Activated CD4-positive, alpha-beta T cell treated with anti-CD3 and anti-CD28 coated beads for 4 hours (primary cell): ENCODE measurements around the gene DFFA.
A peak's percentile ranks its signal among the peaks of the same experiment; 100 is the strongest.
"Not testable (repeated sequence)": the region's sequence is repeated elsewhere in the genome, so short reads cannot be mapped to it uniquely, and the experiment has no call there.

Experiments used
- DNase-seq, 2 donors: peaks; one replicate each; pipeline ENCODE4 v3.0.0-alpha.2; 2020

The DFFA gene

DNA sequence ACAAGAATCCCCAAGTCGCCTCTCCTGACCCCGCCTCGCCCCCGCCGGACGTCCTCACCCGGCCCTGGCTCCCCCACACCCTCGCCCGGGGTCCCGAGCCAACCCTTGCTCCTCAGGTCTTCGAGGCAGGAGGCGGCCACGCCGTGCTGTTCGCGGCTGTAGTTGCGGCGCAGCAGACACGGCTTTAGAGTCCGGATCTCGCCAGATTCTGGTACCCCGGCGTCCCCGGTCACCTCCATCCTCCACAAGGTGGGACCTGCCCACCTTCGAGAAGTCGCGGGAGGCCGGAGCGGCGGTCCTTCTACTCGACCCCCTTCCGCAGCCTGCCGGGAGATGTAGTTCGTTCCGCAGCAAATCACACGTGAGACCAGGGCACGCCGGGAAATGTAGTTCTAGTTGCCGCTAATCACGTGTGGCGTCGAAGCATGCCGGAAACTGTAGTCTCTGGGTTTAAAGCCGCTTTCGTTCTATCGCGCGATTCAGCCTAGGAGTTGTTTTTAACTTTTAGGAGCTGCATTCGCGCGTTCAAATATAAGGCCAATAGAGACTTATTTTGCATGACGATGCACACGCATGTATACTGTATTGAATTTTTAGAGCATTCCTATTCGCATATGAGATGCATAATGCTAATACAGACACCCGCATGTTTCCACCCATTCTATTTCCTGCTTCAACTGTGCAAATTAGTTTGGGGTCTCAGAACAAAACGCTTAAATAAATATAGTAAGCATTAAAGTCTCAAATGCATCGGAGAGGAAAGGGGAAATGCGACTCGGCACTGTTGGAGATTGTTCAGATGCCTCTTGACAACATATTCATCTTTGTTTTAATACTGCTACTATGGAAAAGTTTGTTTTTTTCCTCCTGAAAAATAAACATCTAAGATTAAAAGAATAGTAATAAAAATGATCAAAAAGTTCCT is at the start of gene DFFA:
DFFA (minus strand) TSS at position 310 of the 925 bp plus-strand sequence; CDS start at position 239, 71 bp downstream.
- peak; percentile 88 to 89 for DNase-seq

- no peak for DNase-seq
Observed at GRCh38 chr1:10521537-10522157, 49.3 kb upstream of the DFFA start.

DNA sequence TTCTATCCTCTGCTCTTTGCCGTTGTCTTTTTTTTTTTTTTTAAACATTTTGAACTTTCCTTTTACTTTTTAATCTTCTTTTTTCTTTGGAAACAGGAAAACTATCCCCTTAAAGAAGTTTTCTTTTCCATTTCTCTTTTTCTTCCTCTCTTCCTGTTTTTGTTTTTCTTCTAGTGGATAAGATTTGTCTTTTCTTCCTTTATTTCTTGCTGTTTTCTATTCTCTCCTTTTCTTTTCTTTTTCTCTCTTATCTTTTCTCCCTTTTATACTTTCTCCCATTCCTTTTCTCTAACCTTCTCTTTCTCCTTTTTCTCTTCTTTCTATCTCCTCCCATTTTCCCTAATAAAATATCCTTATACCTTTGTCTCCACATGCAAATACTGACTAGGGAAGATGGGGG is 48.6 kb upstream of the DFFA start:
- no peak for DNase-seq

GRCh38 chr1:10520497-10520896 is 48.2 kb upstream of the DFFA start:
- no peak for DNase-seq

DNA sequence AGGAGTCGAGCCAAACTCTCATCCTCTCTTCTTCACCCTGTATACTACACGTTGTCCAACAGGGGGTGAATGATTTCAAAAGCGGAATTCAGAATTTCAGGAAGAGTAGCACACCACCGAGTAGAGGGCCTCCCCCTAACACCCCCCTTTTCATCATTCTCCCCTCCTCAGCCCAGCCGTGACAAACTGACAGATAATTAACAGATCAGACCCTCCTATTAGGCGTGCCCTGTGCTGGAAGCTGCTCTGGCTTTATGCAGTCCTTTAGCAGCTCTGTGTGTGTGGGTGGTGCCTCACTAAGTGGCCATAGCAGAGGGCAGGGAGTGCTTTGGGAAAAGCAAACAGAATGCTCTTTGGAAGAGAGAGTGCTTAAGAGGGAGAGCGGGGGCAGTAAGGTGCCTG is 46.7 kb upstream of the DFFA start:
- DNase-seq, result no peak

- DNase-seq, result no peak
Observed at GRCh38 chr1:10517677-10517982, 45.3 kb upstream of the DFFA start.

DNA sequence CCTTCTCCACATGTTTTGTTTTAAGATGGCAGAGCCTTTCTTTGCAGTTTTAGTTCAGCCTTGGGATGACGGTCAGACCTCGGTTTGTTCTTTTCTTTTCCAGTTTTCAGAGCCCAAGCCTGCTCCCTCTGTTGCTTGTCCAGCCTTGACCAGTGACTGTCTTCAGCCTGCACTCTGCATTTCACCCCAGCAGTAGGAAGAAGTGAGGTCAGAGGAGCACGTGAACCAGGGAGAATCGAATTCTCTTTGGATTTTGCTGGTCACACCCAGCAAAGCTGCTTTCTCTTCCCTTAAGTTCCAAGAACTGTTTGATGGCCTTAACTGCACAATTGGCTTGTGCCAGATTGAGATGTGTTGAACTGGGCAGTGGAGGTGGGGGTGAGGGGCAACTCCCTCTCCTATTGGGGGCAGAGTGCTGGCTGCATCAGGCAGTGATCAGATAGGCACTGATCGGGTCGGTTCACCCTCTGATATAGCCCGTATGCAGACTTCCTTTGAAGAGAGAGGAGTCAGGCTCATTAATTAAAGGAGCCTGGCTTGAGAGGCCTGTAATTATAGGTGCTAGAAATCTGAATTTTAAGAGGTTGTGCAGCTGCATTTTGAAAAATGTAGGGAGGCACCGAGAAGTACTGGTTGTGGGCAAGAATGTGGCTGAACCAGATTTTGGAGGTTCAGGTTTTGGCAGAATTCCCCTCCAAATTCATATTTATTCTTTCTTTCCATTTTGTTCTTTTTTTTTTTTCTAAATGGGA is 44.8 kb upstream of the DFFA start:
- DNase-seq, result no peak

DNA sequence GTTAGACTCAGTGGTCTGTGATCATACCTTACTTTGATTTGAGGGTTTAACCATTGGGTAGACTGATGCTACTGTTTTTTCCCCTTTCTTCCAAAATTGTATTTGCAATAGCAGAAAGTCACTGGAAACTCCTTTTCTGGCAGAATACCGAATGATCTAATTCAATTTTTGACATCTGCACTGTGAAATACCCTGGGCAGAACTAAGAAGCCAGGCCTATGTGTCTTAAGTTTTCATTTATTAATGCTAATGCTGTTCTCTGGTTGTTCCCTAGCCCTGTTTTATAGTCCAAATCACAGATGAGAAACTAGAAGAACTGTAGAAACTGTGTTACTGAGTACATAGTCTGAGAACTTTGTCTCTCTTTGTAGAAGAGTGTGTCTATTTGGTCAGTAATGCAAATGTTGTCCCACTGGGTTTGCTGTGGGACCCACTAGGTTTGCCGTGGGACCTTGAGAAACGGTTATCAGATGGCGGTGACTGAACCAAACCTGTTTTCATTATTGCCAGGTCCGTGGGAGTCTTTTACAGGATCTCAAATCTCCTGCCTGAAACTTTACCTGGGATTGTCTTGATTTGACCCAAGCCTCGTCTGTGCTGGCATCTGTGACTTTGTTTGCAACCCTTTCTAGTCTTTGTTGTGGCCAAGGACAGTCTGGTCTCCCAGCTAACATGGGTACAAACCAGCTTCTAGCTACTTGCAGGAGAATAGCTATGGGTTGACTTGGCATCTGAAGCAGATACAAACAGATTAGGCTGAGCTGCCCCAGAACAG is 43.8 kb upstream of the DFFA start:
- DNase-seq, result no peak

- no peak for DNase-seq
Observed at GRCh38 chr1:10515301-10515975, 43.1 kb upstream of the DFFA start.

- DNase-seq, result peak in 1 of 2 donors; percentile 11
Observed at GRCh38 chr1:10514490-10515235, 42.3 kb upstream of the DFFA start.

- no peak for DNase-seq
Observed at GRCh38 chr1:10513199-10513598, 40.9 kb upstream of the DFFA start.

DNA sequence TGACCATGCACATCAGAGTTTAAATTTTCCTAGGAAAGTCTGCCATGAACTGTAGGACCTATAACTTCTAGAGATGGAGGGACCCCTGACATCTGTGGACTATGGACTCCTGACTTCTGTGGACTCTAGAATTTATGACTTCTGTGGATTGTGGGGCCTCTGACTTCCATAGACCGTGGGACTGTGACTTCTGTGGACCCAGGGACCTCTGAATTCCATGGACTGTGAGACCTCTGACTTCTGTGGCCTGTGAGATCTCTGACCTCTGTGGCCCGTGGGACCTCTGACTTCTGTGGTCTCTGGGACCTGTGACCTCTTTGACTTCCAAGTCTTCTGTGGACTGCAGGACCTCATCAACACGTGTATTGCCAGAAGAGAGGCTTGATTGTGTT is 39.2 kb upstream of the DFFA start:
- DNase-seq, result peak in 1 of 2 donors; percentile 5

DNA sequence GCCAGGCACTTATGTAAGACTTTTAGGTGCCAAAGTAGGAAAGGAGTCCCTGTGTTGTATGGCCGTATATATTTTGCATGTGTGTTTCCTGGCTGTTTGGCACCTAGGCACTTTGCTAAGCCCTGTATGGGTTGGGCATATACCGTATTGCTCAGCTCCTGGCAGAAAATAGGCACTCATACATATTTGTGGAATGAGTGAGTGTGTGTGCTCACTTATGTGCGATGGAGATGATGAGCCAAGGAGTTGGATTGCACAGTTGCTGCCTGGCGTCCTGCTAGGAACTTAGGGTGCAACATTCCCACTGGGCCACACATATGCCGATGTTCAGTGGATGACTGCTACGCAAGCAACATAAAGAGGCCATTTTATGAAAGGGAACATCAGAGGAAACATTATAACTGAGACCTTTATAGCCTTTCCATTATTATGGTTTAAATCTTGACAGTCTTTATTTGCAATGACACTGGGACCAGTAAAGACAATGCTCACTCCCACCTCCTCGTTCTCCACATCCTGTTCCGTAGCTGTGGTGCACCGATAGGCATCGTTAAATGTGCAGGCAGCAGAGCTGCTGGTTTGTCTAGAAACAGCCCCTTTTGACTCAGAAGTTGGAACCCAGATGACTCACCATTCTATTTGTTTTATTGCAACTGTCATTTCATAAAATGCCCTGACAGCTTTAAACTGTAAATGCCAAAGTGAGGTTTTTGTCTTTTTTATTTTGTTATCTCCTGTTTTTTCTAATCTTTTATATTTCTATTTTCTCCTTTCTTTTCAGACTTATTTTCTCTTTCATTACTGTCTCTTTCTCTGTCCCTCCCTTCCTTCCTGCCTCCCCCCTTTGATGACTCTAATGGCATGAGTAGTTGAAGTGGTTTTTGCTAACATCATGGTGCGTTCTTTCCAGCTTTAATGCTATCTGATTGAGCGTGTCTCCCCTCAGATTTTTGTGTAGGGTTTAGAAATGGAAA is 38.5 kb upstream of the DFFA start:
- DNase-seq, result peak; percentile 77

- no peak for DNase-seq
Observed at GRCh38 chr1:10509809-10510509, 37.6 kb upstream of the DFFA start.

GRCh38 chr1:10508511-10508951 is 36.2 kb upstream of the DFFA start:
- no peak for DNase-seq

DNA sequence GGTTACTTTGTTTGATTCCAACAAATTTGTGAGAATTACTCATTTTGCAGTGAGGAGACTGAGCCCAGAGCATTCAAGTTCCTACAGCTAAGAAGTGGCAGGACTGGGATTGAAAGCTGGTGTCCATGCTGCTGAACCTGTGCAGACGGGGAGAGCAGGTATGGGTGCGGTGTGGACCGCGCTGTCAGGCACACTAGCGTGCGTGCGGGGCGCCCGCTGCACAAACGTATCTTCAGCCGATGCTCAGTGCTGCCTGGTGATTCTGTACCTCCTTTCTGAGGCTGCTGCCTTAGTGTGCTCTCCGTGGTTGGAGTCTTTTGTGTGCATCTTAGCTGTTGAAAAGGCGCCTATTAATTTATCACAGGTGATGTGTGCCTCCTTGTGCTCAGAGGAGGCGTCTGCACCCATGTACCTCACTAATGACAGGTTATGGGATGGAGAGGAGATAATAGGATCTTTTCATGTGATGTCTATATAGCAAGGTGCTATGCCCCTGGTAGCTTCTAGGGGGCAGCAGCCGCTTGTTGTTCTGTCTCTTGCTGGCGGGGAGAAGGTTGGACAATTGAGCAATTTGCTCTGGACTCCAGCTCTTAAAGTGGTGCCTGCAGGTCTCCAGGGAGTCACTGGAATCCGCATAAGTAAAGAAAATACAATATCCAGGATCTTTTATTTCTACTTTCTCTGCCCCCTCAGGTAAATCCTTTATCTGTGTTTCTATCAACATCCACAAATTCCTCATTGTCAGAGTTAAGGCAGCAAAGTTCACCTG is 35.0 kb upstream of the DFFA start:
- peak; percentile 53 to 56 for DNase-seq

DNA sequence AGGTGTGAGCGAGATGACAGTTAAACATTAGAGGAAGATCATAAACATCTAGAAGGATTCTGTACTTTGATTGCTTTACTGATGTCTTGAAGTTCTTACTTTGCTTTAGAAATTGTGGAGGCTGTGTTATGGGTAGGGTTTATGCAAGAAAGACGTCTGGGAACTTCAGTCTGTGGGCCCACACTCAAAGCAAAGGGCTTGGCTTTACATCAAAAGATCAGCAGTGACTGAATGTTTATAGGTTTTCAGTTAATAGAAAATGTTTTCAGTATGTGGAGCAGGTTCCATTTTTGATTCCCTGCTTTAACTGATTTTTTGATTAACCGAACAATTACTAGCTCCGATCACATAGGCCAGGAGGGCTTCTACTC is 34.3 kb upstream of the DFFA start:
- no peak for DNase-seq

DNA sequence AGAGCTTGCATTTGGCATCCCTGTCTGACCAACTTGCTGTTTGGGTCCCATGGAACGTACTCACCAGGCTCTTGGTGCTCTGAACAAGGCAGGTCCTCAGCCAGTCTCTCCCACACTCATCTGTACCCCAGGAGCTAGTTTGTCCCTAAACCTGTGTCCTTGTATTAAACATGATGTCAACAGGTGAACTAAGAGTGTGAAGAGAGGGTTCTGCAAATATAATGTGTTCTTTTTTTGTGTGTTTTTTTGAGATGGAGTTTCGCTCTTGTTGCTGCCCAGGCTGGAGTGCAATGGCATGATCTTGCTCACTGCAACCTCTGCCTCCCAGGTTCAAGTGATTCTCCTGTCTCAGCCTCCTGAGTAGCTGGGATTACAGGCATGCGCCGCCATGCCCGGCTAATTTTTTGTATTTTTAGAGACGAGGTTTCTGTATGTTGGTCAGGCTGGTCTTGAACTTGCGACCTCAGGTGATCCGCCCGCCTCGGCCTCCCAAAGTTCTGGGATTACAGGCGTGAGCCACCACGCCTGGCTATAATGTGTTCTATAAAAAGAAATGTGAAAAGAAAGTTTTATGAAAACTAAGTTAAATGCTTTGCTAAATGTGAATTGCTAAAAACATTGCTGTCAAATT is 33.8 kb upstream of the DFFA start:
- DNase-seq, result not testable (repeated sequence)
